Superior temporal gyrus (tissue), 1 donor: Measurements from ENCODE around the gene S100A16.
"Not testable (repeated sequence)": the region's sequence is repeated elsewhere in the genome, so short reads cannot be mapped to it uniquely, and the experiment has no call there.

Experiments
- DNase-seq: peaks from one replicate; pipeline ENCODE4 v3.0.0-alpha.2; 2016; ENCODE audit errors: extremely low spot score

Gene S100A16, protein sequence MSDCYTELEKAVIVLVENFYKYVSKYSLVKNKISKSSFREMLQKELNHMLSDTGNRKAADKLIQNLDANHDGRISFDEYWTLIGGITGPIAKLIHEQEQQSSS

DNA sequence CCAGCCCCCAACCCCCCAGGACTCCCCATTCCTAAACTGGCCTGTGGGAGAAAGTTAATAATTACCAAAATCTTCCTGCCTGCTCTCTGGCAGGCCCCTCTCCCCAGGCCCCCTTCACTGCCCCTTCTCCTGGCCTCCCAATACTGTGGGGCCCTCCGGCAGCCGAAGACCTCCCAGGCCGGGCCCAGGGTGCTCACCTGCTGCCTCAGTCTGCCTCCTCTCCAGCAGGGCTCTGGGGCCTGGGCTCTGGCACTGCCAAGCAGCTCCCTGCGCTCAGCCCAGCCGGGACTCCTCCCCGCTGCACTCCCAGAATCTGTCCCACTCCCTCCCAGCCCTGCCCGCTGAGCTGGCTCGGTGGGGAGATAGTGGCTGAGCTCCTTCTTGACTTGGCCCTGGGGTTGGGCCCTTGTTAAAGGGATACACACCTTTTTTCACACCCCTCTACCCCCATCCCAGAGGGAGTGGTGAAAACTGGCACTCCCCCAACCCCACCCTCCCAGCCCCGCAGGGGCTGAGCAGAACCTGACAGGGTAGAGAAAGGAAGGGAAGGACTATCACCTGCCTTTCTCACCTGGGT lies at the start of gene S100A16:
S100A16 (minus strand) TSS at position 383 of the 577 bp plus-strand sequence. CDS start 4,986 bp downstream, outside the sequence.
- DNase-seq = no peak

DNA sequence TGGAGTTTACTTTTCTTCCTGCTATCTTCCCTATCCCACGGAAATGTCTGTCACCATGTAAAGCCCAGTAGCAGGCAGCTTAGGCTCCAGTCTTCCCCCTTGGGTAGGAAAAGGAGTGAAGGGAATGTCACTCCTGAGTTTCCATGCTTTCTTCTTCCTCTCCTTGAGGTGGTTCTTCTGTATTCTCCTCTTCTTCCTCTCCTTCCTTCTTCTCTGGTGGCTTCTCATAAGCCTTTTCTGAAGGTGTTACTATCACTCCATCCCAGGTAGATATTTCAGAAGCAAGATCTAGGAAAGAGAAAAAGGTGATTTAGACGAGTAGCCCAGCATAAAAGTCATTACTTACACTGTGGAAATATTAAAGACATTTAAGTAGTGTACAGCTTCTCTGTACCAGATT lies 49.3 kb upstream of the S100A16 start:
- DNase-seq = no peak

DNA sequence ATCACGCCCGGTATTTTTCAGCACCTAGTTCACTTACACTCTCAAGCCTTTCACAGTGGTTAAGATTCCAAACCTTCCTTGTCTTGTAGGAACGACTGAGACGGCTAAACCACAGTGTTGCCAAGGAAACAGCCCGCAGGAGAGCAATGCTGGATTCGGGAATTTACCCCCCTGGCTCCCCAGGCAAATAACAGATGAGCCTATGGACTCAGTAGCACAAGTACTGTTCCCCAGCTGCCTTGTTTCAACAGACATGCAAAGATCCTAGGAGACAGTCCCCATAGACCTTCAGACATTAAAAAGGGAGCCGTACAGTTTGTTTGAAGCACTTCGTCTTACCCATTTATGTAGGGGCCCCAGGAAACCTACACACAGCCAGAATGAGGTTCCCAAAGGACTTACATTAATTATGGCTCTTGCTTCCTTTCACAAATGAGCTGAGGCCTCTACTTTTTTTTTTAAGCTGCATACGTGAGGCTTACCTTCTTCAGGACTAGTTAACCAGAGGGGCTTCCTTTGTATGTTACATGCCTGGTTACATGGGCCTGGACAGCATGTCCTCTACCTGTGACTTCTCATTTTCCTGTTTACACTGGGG lies 48.3 kb upstream of the S100A16 start:
- DNase-seq = no peak

DNA sequence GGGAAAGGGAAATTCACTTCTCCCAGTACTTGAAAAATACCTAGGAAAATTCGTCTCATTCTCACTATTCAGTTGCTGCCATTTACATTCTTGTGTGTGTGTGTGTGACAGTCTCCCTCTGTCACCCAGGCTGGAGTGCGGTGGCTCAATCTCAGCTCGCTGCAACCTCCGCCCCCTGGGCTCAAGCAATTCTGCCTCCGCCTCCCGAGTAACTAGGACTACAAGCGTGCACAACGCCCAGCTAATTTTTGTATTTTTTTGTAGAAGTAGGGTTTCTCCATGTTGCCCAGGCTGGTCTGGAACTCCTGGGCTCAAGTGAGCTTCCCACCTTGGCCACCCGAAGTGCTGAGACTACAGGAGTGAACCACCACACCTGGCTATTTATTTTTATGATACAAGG lies 46.7 kb upstream of the S100A16 start:
- no peak for DNase-seq

DNA sequence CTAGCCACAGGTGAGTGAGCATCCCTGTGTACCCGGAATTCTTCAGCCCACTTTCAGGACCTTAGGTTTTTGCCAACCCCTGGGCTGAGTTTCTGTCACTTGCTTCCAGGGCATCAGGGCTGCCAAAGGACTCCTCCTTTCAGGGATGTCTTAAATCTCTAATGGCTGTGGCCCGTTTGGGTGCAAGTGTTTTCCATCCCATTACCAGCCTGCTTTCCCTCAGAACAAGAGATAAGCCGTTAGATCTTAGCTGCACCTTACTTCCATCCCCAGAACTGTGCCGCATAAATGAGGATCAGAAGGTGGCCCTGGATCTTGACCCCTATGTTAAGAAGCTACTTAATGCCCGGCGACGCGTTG lies 46.2 kb upstream of the S100A16 start:
- DNase-seq = no peak

DNA sequence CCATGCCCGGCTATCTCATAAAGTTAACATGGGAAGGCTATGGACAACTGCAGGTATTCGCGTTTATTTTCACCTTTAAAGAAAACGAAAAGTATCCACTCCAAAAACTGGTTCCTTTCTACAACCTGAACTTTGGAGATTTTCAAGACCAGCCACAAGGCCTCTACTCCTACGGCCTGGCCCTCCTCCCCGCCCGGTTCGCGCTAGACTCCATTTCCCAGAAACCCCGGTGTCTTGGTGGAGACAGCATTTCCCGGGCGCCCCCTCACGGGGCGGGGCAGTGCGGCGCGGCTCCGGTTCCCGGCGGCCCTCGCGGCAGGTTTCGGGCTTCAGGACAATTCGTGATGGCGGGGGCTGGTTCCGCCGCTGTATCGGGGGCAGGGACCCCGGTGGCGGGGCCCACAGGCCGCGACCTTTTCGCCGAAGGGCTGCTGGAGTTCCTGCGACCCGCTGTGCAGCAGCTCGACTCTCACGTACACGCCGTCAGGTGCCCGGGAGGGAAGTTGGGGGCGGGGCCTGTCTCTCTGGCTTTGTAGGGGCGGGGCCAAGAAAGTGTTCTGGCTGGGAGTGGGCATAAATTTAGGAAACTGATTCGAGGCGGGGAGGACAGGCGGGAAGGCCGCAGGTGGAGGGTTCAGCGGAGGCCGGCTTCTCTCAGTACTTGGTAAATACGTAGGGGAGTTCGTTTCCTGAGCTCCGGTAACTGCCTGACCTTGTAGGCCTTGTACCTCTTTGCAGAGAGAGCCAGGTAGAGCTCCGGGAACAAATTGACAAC lies 45.6 kb upstream of the S100A16 start, which contains the start of gene SNAPIN:
SNAPIN (plus strand) TSS at position 304 of the 775 bp plus-strand sequence; CDS start at position 345, 41 bp downstream.
- DNase-seq = peak; percentile 91

DNA sequence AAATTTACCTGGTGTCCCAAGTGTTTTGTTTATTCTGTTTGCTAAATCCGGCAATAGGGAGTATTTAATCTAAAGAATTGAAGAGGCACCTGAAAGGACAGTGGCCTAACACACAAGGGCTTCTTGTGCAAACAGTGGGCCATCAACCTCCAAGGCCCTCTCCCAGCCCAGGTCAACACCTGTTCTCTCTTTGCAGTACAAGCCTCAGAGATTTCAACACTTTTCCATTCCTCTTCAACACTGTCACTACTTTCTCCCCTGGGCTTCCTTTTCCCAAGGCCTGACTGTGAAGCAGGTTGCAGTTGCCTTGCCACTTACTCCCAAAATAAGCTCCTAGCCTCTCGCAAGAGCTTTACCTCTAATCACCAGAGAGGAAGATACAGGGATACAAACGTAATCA lies 42.4 kb upstream of the S100A16 start:
- DNase-seq = no peak

DNA sequence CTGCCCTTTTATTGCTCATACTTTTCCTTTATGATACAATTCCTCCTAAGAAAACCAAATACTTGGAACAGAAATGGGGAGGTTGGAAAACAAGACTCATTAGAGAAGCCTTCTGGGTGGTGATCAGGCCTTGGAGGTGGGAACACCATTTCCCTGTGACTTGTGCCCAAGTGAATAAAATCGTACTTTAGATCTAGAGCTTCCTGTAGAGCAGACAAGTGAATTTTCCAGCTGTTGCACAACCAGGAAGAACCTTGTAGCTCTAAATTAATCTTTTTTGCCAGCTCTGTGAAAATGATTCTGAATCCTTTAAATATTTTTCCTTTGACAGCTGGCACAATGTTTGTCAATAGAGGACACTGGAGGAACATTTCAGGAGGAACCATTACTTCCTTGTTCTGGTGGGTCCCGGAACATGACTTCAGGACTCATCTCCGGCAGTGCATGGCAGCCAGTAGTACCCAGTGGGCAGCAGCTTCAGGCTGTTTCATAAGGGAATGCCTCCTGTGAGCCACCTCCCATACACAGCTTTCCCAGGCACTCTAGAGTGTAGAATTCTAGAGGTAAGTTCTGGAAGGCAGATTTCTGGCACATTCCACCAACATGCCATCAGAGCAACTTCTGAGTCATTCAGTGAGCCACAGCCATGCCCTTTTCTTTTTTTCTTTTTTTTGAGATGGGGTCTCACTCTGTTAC lies 40.0 kb upstream of the S100A16 start:
- DNase-seq = no peak

DNA sequence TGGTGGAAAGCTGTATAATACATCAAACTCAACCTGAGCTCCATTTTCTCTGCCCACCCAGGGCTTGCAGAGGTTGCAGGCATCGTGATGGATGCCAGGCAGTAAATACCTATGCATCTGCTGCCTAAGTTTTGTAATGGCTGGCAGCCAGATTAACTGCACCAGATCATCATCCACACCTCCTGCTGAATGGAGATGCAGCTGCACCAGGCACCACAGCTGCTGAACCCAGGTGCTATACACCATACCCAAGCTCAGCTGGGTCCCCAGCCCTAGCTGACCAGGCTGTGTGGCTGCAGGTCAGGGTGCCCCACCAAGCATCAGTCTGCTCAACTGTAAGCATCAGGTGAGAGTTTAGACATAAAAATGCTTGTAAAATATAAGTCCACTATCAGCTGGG lies 38.8 kb upstream of the S100A16 start:
- no peak for DNase-seq

DNA sequence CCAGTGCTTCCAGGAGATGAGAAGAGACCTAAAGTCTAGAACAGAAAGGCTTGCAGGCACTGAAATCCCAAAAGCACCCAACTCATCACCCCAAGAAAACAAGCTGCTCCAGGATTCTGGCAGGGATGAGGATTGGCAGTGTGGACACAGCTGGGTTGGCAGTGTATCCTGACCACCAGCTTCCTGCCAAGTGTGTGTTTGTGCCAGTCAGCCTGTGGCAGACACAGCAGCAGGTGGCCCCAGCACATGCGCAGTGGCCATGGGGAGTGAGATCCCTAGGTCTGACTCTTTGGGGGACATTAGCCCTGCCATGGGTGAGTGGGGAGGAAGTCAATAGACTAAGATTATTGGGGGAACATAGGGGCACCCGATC lies 36.9 kb upstream of the S100A16 start:
- DNase-seq = peak; percentile 87

DNA sequence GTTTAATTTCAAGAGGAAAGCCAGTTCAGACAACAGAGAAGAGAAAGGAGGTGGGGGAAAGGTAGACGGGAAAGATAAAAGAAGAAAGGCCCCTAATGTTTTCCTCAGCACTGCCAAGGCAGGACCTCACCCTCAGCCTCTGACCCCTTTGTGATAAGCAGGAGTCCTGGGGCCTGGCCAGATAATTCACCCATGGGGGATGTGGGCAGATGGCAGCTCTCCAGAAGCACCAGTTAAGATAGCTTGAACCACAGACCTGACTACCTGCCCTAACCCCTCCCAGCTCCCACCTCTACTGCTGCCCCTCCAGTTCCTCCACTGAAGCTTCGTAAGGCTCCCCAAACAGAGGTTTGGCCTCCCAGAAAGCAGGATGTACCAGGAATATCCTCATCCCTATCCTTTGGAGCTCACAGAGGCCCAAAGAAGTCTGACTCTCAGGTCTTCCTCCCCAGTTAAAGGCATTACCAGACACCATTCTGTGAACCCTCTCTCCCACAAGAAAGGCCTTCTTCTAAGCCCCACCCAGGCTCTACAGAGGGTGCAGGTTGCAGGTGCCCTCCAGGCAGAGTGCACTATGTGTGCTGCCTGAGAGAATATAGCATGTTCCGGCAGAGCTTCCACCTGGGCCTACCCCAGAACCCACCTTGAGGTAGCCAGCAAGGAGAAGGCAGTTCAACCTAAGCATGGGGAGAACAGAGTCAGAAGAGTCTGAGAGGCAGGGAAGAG lies 36.4 kb upstream of the S100A16 start:
- no peak for DNase-seq

DNA sequence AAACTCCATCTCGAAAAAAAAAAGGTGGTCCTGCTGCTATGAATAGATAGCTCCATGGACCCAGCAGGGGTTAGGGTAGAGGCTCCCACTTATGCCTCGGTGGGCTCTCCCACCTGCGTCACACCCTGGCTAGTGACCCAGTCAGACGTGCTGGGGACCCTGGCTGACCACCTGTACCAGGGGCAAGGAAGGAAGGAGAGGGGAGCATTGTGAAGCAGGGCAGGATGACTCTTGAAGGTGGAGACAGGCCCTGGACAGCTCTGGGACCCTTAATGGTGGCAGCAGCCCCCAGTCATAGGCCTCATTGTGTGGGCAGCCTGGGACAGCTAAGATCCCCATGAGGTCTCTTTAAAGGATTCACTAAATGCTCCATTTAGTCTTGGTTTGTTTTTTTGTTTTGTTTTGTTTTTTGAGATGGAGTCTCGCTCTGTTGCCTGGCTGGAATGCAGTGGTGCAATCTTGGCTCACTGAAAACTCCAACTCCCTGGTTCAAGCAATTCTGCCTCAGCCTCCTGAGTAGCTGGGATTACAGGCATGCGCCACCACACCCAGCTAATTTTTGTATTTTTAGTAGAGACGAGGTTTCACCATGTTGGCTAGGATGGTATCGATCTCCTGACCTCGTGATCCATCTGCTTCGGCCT lies 35.2 kb upstream of the S100A16 start:
- DNase-seq = no peak

DNA sequence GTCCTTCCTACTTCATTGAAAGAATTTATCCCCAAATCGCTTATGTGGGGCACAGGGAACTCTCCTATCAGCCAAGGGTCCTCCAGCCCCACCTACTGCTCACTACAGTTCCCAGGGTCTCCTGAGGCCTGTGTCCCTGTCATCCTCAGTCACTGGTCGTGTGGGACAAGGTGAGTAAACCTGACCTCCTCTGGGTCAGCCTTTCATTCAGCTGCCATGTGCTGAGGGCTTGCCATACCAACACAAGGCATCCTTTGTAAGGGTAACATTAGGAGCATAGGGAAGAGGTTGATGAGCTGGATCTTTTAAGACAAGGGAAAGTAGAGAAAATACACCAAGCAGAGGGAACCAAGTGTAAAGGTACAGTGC lies 34.4 kb upstream of the S100A16 start:
- DNase-seq = no peak

DNA sequence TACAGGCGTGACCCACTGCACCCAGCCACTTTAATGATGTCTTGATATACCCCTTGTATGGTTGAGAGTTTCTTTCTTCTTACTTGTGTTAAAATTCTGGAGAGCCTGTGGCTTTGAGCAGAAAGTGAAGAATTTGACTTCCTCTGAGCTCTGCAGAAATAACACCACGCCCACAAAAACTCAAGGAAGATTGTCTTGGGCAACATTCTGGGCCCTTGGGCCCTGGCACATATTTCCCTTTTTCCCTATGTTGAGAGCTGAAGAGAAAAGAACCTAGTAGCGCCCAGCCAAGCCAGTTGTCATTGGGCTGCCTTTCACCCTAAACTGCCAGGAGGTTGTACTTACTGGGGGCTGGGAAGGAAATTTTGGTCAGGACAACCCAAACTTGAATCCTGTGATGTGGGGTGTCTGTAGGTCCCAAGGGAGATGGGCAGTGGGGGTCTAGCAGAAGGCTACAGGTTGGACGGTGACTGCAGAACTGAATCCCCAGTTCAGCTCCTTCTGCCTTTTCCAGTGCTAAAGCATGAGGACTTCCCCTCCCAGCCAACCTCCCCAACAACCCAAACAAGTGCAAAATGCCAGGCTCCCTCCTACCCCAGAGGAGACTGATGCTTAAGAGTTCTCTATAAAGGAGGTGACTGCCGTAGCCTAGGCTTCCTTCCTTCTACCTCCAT lies 33.9 kb upstream of the S100A16 start:
- DNase-seq = no peak

DNA sequence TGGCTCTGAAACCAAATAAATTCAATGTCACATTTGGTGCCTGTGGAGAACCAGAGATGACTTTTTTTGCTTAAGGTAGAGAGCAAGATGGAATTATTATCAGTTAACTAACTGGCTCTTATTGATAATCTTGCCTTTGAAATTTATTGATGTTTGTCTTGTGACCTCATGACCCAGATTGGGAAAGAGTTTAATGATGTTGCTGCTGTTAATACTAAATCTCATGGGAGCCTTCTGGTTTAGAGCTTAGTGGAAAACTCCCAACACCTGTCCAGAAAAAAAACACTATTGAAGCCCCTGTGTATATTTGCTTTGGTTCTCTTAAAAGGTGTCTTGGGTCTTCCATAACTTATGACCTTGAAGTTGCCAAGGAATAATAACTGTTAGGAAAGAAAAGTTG lies 30.9 kb upstream of the S100A16 start:
- DNase-seq = no peak

DNA sequence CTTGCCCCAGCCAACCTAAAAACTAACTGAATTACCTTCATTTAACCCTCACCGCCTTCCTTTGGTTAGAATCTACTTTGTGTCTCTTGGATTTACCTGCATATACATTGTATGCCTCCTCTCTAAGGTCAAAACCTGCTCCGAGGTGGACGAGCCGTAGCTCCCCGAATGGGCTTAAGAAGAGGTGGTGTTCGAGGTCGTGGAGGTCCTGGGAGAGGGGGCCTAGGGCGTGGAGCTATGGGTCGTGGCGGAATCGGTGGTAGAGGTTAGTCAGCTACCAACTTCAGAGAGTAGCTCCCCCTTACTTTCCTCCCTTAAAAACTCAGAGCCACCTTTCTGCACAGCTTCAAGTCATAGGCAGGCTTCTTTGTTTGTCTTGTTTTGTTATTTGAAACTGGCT lies 30.2 kb upstream of the S100A16 start:
- no peak for DNase-seq

DNA sequence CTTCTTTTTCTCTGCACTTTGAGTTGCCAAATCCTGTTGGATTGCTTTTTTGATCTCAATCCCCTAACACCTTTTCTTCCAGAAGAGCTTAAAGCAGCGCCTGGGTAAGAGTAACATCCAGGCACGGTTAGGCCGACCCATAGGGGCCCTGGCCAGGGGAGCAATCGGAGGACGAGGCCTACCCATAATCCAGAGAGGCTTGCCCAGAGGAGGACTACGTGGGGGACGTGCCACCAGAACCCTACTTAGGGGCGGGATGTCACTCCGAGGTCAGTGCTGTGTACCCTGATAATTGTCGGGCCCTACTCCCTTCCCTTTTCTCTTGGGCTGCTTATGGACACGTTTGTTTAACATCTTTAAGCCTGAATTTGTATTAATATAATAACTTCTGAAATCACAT lies 29.2 kb upstream of the S100A16 start:
- no peak for DNase-seq

DNA sequence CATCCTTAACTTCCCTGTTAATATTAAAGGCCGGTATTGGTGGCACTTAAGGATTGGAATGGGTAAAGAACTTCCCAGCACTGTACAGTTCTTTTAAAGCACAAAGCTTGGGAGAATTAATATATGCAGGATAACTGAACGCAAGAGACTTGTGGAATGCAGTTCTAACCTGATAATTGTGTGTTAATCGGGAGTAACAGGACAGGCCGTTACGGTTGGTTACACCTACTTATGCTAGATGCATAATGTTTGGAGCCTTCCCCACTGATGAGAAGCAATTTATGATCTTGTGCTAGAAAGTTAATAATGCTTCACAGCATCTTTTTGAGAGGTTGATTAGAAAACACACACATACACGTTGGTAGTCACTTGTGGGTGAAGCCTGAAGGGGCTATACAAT lies 27.9 kb upstream of the S100A16 start:
- DNase-seq = no peak

DNA sequence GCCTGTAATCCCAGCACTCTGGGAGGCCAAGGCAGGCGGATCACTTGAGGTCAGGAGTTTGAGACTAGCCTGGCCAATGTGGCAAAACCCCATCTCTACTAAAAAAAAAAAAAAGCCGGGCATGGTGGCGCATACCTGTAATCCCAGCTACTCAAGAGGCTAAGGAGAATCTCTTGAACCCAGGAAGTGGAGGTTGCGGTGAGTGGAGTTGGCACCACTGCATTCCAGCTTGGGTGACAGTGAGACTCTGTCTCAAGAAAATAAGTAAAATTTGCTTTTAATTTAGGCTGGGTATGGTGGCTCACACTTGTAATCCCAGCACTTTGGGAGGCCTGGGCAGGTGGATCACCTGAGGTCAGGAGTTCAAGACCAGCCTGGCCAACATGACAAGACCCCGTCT lies 27.3 kb upstream of the S100A16 start:
- DNase-seq = not testable (repeated sequence)

DNA sequence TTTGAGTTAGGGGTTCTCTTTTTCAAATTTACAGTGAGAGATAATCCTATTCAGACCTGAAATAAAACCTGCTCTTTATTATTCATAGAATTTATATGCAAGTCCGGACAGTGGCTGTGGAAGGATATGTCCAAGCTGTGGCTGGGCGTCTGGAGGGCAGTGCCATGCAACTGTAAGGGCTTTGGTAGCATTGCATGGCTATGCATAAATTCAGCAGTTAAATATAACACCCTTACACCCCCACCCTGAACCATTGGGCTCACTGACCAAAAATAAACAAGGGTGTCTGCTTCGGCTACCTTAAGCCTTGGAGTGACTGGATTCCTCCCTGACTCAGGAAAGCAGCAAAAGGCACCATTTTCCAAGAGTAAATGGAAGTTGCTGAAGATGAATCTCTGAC lies 26.3 kb upstream of the S100A16 start:
- no peak for DNase-seq

DNA sequence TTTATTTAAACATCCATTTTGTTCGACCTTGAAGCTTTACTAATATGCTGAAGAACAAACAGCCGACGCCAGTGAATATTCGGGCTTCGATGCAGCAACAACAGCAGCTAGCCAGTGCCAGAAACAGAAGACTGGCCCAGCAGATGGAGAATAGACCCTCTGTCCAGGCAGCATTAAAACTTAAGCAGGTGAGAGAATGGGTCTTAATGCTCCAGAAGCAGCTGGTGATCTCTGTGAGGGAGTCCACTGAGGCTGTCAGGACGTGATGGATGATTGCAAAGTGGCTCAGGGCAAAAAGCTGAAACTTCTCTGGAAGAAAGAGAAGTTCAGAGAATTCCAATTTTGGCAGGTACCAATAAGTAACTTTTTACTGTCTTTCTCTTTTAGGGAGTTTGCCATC lies 25.3 kb upstream of the S100A16 start:
- no peak for DNase-seq
